Left ventricle myocardium inferior (tissue), 1 donor: Measurements from ENCODE around the gene UMOD. TPM values are rescaled to one million over a fixed set of nuclear protein-coding genes. Genes with fewer than 3 reads are reported as not detected.

ENCODE experiments used
- DNase-seq: peaks from one replicate; pipeline ENCODE4 v3.0.0-alpha.2; 2020
- H3K27ac ChIP-seq: fragments of 200-600 bp; replicated peaks from 2 replicates; pipeline ENCODE4 v1.8.0; 2021
- H3K27me3 ChIP-seq: fragments of 200-600 bp; 2 replicates; pipeline ENCODE4 v1.8.0; 2021; ENCODE audit warnings: low read depth
- H3K36me3 ChIP-seq: fragments of 200-600 bp; 2 replicates; pipeline ENCODE4 v1.8.0; 2021
- H3K4me1 ChIP-seq: fragments of 200-600 bp; 2 replicates; pipeline ENCODE4 v1.8.0; 2021
- H3K4me3 ChIP-seq: fragments of 200-600 bp; 2 replicates; pipeline ENCODE4 v1.8.0; 2021; ENCODE audit warnings: mild to moderate bottlenecking, moderate library complexity
- H3K9me3 ChIP-seq: fragments of 200-600 bp; replicated peaks from 2 replicates; pipeline ENCODE4 v1.8.0; 2021
- CTCF ChIP-seq: fragments of 200-600 bp; IDR thresholded peaks from 2 replicates; pipeline ENCODE4 v1.8.0; 2021; ENCODE audit warnings: antibody characterized with exemption, mild to moderate bottlenecking, borderline replicate concordance
- intact Hi-C: fragments of 100-400 bp; cut with micrococcal nuclease; formaldehyde crosslinking; loops from one replicate; pipeline ENCODE4 v1.11.0; 2022
- total RNA-seq: library from RNA; stranded (reverse); fragmentation: NEBNext Ultra II Directional; extraction: Animal tissue kit (Norgen Biotek cat#: 25700); gene quantifications from one replicate; pipeline ENCODE4 v1.2.1, GENCODE V29; 2021
- donor health status: DM: no; HTN: yes; CAD: no; lungs with severe emphysema.

UMOD gene
- total RNA-seq, 1 donor from 2014 or later = not detected

GRCh38 chr16:20347666-20348364 is 4.7 kb downstream of the UMOD start:
- no peak for TF ChIP-seq CTCF
- intact Hi-C loops = no loop called here
- Histone ChIP-seq H3K4me3 (no peak overlapping the region), H3K4me1 (no peaks in the 10 kb centered on the region), H3K27me3 (peaks cover 70% of the 10 kb centered on the region), H3K27ac (no peak overlapping the region), H3K36me3 (no peaks in the 10 kb centered on the region), H3K9me3 (no peaks in the 10 kb centered on the region)
- no peak for DNase-seq

GRCh38 chr16:20344611-20345010 is 7.9 kb downstream of the UMOD start:
- no peak for DNase-seq
- intact Hi-C loops = no loop called here
- H3K27me3 ChIP-seq = peaks cover 67% of the 10 kb centered on the region
- no peak overlapping the region for H3K4me3 ChIP-seq
- H3K36me3 ChIP-seq = no peaks in the 10 kb centered on the region
- no peak for TF ChIP-seq CTCF
- no peaks in the 10 kb centered on the region for H3K4me1 ChIP-seq
- H3K27ac ChIP-seq = no peak overlapping the region
- H3K9me3 ChIP-seq = no peaks in the 10 kb centered on the region

DNA sequence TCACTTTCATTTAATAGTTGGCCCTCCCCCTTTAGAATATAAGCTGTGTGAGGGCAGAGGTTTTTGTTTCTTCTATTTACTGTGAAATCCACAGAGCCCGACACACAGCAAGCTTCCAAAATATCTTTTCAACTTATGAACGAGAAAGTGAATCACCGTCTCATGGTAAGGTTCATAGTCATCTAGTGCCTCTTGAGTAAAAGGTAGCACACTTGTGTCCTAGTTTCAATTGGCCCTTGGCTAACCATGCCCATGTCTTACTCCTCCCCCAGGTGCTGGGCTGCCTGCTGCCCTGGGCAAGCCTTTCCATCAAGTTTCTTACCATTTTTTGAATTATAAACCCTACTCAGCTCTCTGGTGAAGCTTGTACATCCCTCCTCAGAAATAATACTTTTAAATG is 12.8 kb downstream of the UMOD start:
- no peaks in the 10 kb centered on the region for H3K4me1 ChIP-seq
- H3K4me3 ChIP-seq = no peak overlapping the region
- DNase-seq = no peak
- H3K27ac ChIP-seq = no peak overlapping the region
- intact Hi-C loops = no loop called here
- no peaks in the 10 kb centered on the region for H3K36me3 ChIP-seq
- no peak for TF ChIP-seq CTCF
- peaks cover 74% of the 10 kb centered on the region for H3K27me3 ChIP-seq
- H3K9me3 ChIP-seq = no peaks in the 10 kb centered on the region

DNA sequence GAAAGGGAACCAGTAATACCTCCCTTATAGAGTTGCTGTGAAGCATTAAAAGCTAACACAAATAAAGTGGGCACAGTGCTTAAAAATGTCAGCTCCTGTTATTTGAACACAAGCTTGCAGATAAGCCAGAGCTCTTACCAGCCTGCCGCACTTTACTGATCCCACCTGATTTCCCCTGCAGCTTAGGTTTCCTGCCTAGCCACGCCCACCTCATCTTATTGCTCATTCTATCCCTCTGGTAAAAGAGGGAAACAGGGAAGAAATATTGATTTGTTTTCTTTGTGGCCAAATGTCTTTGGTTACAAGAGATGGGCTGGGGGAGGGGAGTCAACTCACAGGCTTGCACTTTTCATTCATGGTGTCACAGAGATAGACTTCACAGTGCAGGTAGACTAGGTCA is 15.6 kb downstream of the UMOD start:
- intact Hi-C loops = no loop called here
- Histone ChIP-seq H3K9me3 (no peaks in the 10 kb centered on the region), H3K27ac (no peak overlapping the region), H3K36me3 (no peaks in the 10 kb centered on the region), H3K4me1 (no peaks in the 10 kb centered on the region), H3K4me3 (no peak overlapping the region), H3K27me3 (peaks cover 80% of the 10 kb centered on the region)
- no peak for TF ChIP-seq CTCF
- DNase-seq = no peak

DNA sequence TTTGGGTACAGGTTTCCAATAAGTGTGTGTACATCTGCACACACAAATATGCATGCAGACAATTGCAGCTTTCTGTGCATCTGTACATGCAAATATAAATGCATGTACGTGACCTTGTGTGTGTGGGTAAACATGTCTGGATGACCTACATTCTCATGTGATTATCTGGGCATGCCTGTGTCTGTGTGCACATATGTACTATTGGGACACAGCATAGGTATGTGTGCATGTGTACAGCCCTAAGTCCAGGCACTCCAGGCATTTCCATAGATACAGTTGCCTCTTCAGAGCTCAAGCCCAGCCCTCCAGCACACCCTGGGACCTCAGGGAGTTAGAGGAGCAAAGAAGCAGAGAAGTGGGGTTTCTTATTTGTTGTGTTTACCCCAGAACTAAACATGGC is 18.1 kb downstream of the UMOD start:
- no peaks in the 10 kb centered on the region for H3K9me3 ChIP-seq
- TF ChIP-seq CTCF = no peak
- H3K36me3 ChIP-seq = no peaks in the 10 kb centered on the region
- H3K27ac ChIP-seq = no peak overlapping the region
- H3K4me1 ChIP-seq = no peaks in the 10 kb centered on the region
- H3K27me3 ChIP-seq = peaks cover 72% of the 10 kb centered on the region
- DNase-seq = no peak
- intact Hi-C loops = no loop called here
- H3K4me3 ChIP-seq = no peak overlapping the region
